ENCODE measurements around the gene ANK2.

GRCh38 chr4:113221990-113222389 lies 172.5 kb downstream of the ANK2 start:
- no peak for TF ChIP-seq EZH2 (IDR thresholded peaks at IDR 0.05)
- TF ChIP-seq CTCF (IDR thresholded peaks at IDR 0.05), result no peak
- TF ChIP-seq EZH2phosphoT487 (IDR thresholded peaks at IDR 0.05), result no peak
